GM12873 (cell line): Measurements from ENCODE around the gene IRF2.

ENCODE experiments used
- TF ChIP-seq, protein P1 (sequence below): IDR thresholded peaks from 2 replicates; pipeline ENCODE4 v1.5.1; 2012; ENCODE audit warnings: low read depth, mild to moderate bottlenecking, moderate library complexity, low read length, control low read depth; ENCODE audit not compliant: insufficient read depth; ENCODE audit errors: missing control alignments

Gene IRF2

DNA sequence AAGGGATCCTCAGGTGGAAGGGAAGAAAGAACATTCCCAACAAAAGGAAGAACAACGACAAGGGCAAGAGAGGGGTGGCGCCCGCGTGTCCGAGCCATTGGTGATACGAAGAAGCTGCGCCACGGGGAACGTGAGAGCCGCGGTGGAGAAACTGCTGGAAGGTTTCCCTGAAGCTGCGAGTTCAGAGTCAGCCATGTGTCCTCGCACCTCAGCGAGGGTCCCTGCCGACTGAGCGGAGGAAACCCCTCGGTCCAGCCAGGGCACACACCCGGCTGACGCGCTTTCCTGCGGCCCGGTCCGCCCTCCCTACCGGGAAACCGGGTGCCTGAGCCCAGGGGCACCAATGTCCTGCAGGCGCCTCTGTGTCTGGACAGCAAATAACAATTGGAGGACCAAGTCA, 18.0 kb downstream of the IRF2 start:
- TF ChIP-seq, protein P1, sequence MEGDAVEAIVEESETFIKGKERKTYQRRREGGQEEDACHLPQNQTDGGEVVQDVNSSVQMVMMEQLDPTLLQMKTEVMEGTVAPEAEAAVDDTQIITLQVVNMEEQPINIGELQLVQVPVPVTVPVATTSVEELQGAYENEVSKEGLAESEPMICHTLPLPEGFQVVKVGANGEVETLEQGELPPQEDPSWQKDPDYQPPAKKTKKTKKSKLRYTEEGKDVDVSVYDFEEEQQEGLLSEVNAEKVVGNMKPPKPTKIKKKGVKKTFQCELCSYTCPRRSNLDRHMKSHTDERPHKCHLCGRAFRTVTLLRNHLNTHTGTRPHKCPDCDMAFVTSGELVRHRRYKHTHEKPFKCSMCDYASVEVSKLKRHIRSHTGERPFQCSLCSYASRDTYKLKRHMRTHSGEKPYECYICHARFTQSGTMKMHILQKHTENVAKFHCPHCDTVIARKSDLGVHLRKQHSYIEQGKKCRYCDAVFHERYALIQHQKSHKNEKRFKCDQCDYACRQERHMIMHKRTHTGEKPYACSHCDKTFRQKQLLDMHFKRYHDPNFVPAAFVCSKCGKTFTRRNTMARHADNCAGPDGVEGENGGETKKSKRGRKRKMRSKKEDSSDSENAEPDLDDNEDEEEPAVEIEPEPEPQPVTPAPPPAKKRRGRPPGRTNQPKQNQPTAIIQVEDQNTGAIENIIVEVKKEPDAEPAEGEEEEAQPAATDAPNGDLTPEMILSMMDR: no peak

DNA sequence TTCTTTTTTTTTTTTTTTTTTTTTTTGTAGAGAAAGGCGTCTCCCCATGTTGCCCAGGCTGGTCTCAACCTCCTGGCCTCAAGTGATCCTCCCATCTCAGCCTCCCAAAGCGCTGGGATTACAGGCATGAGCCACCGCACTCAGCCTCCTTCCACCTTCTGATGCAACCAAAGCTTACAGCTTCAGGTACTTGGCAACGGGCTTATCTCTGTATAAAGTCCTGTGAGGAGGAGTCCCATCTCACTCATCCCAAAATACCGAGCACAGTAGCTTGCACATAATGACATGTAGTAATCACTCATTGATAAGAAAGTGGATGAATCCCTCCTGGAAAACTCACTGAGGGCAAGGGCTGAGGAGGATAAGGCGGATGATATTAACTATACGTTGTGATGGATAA, 19.1 kb downstream of the IRF2 start:
- TF ChIP-seq, protein P1: no peak

DNA sequence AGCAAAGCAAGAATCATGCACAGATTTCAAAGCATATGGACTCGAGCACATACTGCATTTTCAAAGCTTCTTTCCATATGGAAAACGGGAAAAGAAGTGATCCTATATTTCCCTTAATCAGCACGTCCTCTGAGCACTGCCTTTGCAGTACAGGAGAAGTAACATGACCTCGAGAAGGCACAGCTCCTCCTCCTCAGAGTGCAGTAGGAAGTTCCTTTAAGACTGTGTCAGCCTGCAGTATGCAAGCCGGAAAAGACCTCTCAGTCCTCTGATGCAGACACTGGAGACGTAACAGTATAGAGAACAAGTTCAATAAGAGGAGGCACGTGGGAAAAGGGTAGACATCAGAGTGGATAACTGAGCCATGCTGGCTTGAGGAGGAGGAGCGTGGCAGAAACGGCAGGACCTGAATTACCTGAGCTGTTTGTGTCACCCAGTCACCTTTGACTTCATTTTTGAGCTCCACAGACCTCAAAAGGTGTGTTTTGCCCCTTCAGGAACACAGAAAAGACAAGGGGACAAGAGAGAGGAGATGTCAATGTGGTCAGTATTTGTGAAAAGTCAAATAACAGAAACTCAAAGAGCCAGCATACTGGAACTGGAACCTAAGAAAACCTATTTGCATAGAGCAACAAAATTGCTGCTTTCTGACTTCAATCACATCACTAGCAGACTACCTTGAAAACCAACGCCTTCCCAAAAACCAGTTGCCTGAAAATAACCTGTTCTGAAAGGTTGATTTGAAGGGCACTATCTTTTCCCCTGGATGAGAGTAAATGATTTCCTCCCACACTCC, 20.8 kb downstream of the IRF2 start:
- TF ChIP-seq, protein P1: no peak

DNA sequence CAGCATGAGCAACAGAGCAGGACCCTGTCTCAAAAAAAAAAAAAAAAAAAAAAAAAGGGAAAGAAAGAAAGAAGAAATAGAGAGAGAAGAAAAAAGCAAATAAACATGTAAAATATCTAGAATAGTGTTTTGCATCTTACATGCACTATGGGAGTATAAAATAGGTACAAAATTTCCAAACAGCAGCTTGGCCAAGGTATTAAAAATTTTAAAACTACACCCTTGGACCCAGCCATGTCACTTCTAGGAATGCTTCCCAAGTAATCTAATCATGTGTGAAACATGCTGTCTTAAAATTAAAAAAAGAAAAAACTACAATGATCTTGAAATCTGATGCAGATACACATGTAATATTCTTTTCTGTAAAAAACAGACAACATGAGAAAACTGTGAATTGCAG, 21.6 kb downstream of the IRF2 start:
- TF ChIP-seq, protein P1: no peak

DNA sequence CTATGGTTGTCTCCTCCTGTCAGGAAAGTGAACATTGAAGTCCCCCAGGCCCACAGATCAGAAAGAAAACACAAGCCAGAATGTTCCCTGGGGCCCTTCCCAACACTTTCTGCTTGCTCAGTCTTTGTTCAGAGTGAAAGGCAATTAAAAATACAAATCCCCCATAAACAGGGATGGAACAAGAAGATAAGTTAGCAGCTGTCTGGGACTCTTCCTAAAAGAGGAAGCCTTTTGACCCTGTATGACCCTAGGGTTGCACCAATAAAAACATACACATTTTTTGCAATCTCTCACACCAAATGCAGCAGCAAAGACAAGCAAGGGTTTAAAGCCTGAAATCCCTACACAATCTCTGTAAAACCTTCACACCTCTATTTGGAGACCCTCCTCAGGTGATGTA, 22.6 kb downstream of the IRF2 start:
- TF ChIP-seq, protein P1: no peak

DNA sequence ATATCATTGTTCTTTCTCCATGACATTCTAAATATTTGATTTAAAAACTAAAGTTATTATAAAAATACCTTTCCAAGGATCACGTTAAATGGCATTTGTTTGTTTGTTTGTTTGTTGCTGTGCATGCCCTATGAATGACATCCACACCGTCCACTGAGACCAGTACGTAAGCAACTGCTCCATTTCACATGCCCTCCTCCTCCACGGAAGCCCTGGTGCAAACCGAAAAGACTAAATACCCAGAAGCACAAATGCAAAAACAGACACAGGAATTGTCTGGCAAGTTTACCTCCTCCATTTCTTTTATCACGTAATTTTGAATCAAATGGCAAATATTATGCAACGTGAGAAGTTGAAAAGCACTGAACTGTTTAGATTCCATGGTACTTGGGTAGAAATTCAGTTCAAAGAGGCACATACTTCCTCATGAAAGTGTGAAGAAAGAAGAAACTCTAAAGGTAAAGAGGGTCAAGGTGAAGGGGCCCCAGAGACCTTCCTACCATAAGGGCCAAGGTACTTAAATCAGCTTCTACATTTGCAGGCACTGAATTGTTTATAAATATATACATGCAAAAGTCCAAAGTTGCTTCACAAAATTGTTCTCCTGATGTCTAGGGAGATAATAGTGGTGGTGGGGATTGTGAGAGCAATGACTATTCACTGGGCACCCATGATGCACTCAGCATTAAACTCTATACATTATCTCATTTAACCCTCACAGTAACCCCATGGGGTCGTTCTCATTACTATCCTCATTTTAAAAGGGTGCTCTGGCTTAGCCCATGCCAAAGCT, 23.4 kb downstream of the IRF2 start:
- TF ChIP-seq, protein P1: no peak

DNA sequence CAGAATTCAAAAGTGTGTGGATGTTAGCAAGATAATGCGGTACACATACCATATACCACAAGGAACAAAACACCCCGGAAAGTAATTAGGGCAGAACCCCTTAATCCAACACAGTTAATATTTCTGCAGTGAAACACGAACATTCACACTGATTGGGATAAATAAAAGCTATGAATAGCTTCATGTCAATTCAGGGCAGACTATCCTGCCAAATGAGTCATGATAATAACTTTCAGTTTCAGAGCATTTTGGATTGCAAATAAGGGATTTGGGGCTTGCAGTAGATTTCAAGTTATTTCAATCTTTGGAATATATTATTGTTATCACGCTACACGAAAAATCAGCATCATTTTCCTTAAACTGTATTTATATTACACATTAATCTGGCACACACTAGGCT, 24.3 kb downstream of the IRF2 start:
- TF ChIP-seq, protein P1: no peak
